Endothelial cell of umbilical vein (primary cell): Measurements from ENCODE around the gene DOCK1. TPM values are rescaled to one million over a fixed set of nuclear protein-coding genes. Genes with fewer than 3 reads are reported as not detected.

Experiments used
- BruUV-seq: library from RNA; stranded (reverse); fragments of 400-500 nt; replicated peaks from 2 replicates; lab custom pipeline; 2021; lab: Mats Ljungman, UMichigan
- CTCF ChIA-PET: fragments of 300-600, 350-600 bp; sonication (Branson Sonifier 250); formaldehyde crosslinking; loops from one replicate; lab custom pipeline; 2021; ENCODE audit warnings: antibody characterized with exemption, inconsistent platforms; lab: Charles Lee
- POLR2A ChIA-PET: fragments of 300-600, 350-600 bp; sonication (Branson Sonifier 250); formaldehyde crosslinking; loops from one replicate; lab custom pipeline; 2021; ENCODE audit warnings: antibody characterized with exemption, inconsistent platforms; lab: Charles Lee
- DNase-seq: peaks from one replicate; pipeline ENCODE4 v3.0.0-alpha.2; 2011; ENCODE audit warnings: low read depth, low spot score
- FAIRE-seq: peaks from 2 replicates; lab custom pipeline; 2011; peaks lifted over from hg19 to GRCh38; lab: Jason Lieb, UNC
- H2AFZ ChIP-seq: 2 replicates; pipeline ENCODE4 v1.6.0; 2012; ENCODE audit warnings: low read depth, low read length, control low read depth, inconsistent platforms
- H3K27ac ChIP-seq: 2 replicates; pipeline ENCODE4 v1.5.1; 2011; ENCODE audit warnings: low read depth, mild to moderate bottlenecking, control low read depth, low read length, moderate library complexity; ENCODE audit not compliant: insufficient read depth
- H3K27me3 ChIP-seq, 2 experiments: 2 replicates each; pipeline versions ENCODE4 v1.6.0 to v1.6.1; 2011; ENCODE audit warnings: low read length in 2 of 2, mixed read lengths in 1 of 2; ENCODE audit not compliant: control insufficient read depth in 2 of 2, insufficient read depth in 2 of 2
- H3K36me3 ChIP-seq, 2 experiments: 2 replicates in 1 of 2; 3 replicates in 1 of 2; pipeline ENCODE4 v1.5.1; 2011; ENCODE audit warnings: low read length in 2 of 2, mild to moderate bottlenecking in 1 of 2, moderate library complexity in 1 of 2; ENCODE audit not compliant: control insufficient read depth in 2 of 2, insufficient read depth in 2 of 2; ENCODE audit errors: extremely low read depth in 1 of 2
- H3K4me1 ChIP-seq: 3 replicates; pipeline ENCODE4 v1.5.1; 2011; ENCODE audit warnings: mild to moderate bottlenecking, low read length; ENCODE audit not compliant: control insufficient read depth, insufficient read depth; ENCODE audit errors: extremely low read depth
- H3K4me2 ChIP-seq: 2 replicates; pipeline ENCODE4 v1.6.1; 2011; ENCODE audit warnings: low read length, control low read depth, mixed read lengths; ENCODE audit not compliant: insufficient read depth
- H3K4me3 ChIP-seq, 3 experiments: fragments of 200-600 bp in 1 of 3; sonication (generic), shearing (Covaris generic) in 1 of 3; replicated peaks in 1 of 3; 2 replicates each; pipeline ENCODE4 v1.5.1; 2011 to 2016; ENCODE audit warnings: control low read depth in 3 of 3, low read length in 3 of 3, mild to moderate bottlenecking in 2 of 3, inconsistent platforms in 1 of 3, low read depth in 1 of 3, moderate library complexity in 1 of 3; ENCODE audit not compliant: insufficient read depth in 1 of 3
- H3K79me2 ChIP-seq: 2 replicates; pipeline ENCODE4 v1.6.0; 2012; ENCODE audit warnings: low read length, inconsistent platforms; ENCODE audit not compliant: control insufficient read depth, insufficient read depth
- H3K9ac ChIP-seq: replicated peaks from 2 replicates; pipeline ENCODE3; 2011; ENCODE audit warnings: low read length, control low read depth; ENCODE audit not compliant: insufficient read depth; ENCODE audit errors: extremely low read depth
- H3K9me1 ChIP-seq: replicated peaks from 3 replicates; pipeline ENCODE4 v1.6.0; 2011; ENCODE audit warnings: mild to moderate bottlenecking, low read length; ENCODE audit not compliant: control insufficient read depth, insufficient read depth; ENCODE audit errors: extremely low read depth
- H3K9me3 ChIP-seq: replicated peaks from 2 replicates; pipeline ENCODE4 v1.5.1; 2012; ENCODE audit warnings: low read length, inconsistent platforms; ENCODE audit not compliant: control insufficient read depth, insufficient read depth
- H4K20me1 ChIP-seq: replicated peaks from 2 replicates; pipeline ENCODE3; 2011; ENCODE audit warnings: mild to moderate bottlenecking, low read length; ENCODE audit not compliant: control insufficient read depth, insufficient read depth; ENCODE audit errors: extremely low read depth
- EZH2 ChIP-seq: IDR thresholded peaks from 2 replicates; pipeline ENCODE4 v1.6.1; 2012; ENCODE audit warnings: borderline replicate concordance, low read depth, mild to moderate bottlenecking, moderate library complexity, low read length, inconsistent platforms; ENCODE audit not compliant: severe bottlenecking
- FOS ChIP-seq: IDR thresholded peaks from 2 replicates; pipeline ENCODE4 v1.6.1; 2011; ENCODE audit warnings: mild to moderate bottlenecking, low read length, moderate library complexity, borderline replicate concordance; ENCODE audit not compliant: insufficient read depth
- GATA2 ChIP-seq: IDR thresholded peaks from 2 replicates; pipeline ENCODE4 v1.7.0; 2011; ENCODE audit warnings: low read depth, mild to moderate bottlenecking, moderate library complexity, mixed read lengths, low read length; ENCODE audit not compliant: insufficient read length, insufficient read depth
- JUN ChIP-seq: IDR thresholded peaks from 2 replicates; pipeline ENCODE4 v1.6.1; 2011; ENCODE audit warnings: borderline replicate concordance, low read depth; ENCODE audit not compliant: insufficient read length, insufficient read depth
- MYC ChIP-seq: IDR thresholded peaks from one replicate; pipeline ENCODE4 v1.6.1; 2011; ENCODE audit warnings: mild to moderate bottlenecking, low read depth, low read length
- POLR2A ChIP-seq: IDR thresholded peaks from 2 replicates; pipeline ENCODE4 v1.6.1; 2012; ENCODE audit warnings: low read depth, mild to moderate bottlenecking, control low read depth, low read length
- POLR2AphosphoS5 ChIP-seq: IDR thresholded peaks from 2 replicates; pipeline ENCODE4 v1.6.1; 2012; ENCODE audit warnings: low read depth, mild to moderate bottlenecking, control low read depth, low read length, moderate library complexity; ENCODE audit not compliant: insufficient read depth
- dilution Hi-C: fragments of 300-500 bp; cut with MboI; formaldehyde crosslinking; loops from one replicate; pipeline ENCODE4 v1.15.0; 2019; ENCODE audit warnings: low sequenced_read_pairs; ENCODE audit not compliant: extremely low pct_ligation_motif_present
- intact Hi-C: fragments of 100-400 bp; cut with micrococcal nuclease; formaldehyde crosslinking; loops from one replicate; pipeline ENCODE4 v1.10.0; 2022
- polyA plus RNA-seq, 4 experiments: library from polyadenylated mRNA; depleted of rRNA in 3 of 4; stranded (reverse) in 3 of 4; unstranded in 1 of 4; fragments of >200 nt; gene quantifications; 2 replicates each; pipeline versions ENCODE4 v1.2.1 to v1.2.3, GENCODE V29; 2011 to 2012; ENCODE audit warnings: missing spikeins in 1 of 4
- total RNA-seq: library from RNA; stranded (reverse); gene quantifications from 2 replicates; pipeline ENCODE4 v1.2.3, GENCODE V29; 2021
- TF ChIP-seq, protein P1 (sequence below): IDR thresholded peaks from 2 replicates; pipeline ENCODE4 v1.6.1; 2011; ENCODE audit not compliant: insufficient read depth, insufficient read length
- TF ChIP-seq, protein P2 (sequence below), 2 donors: IDR thresholded peaks; 1 replicate in 1 of 2; 2 replicates in 1 of 2; pipeline ENCODE4 v1.5.1; 2011; ENCODE audit warnings: low read length in 2 of 2, mild to moderate bottlenecking in 2 of 2, moderate library complexity in 2 of 2, control low read depth in 1 of 2, inconsistent platforms in 1 of 2, low read depth in 1 of 2; ENCODE audit not compliant: insufficient read depth in 1 of 2; ENCODE audit errors: extremely low read depth in 1 of 2

DOCK1 gene
- total and polyA plus RNA-seq, 2 donors (not counting 3 experiments of a cell fraction or from before 2014, with no cell fraction given) = 22.5 to 83.1 TPM

DNA sequence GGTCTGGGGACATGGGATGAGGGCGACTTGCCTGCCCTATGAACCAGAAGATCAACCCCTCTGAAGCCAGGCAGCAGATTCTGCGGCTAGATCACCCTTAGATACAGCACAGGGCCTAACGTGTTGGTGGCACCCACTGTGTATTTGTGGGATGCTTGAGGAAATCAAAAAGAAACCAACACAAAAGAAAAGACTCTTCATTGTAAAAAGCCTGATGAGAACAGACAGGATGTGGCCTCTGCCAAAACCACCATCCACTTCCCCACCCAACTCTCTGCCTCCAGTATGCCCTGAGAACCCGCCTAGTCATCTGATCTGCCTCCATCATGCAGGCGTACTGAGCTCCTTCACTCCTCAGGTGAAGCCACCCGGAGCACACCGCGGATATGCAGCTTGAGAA lies 388.4 kb downstream of the DOCK1 start:
- dilution Hi-C loops = no loop called here
- DNase-seq (no peak), FAIRE-seq (no peak)

DNA sequence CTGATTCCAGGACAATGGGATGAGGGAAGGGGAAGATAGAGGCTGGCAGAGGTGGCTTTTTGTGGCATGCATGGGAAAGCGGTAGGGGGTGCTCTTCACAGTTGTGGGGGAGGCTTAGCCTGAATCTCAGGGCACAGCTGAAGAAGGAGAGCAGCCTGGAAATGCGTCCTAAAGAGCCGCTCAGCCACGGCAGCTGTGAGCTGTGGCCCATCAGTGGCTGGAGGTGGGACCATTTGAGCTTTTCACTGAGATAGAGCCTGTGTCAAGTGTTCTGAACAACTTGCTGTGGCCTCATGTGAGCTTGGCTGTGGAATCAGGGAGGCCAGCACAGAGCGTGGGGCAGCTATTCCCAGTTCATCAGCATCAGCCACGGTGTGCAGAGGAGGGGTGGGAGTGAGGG lies 391.5 kb downstream of the DOCK1 start:
- FAIRE-seq = no peak
- ChIA-PET CTCF (interaction anchor here (1.0 to 1.5 kb wide), 2 partner anchors 20 to 101 kb away, joined by 3 read pairs; no protein-coding TSS in a partner anchor), POLR2A (no interaction called here)
- no peak overlapping the region for H3K4me2 ChIP-seq
- TF ChIP-seq JUN (no peak), POLR2A (no peak), GATA2 (no peak), EZH2 (no peak), FOS (no peak), POLR2AphosphoS5 (no peak), MYC (no peak)
- TF ChIP-seq, protein P1, sequence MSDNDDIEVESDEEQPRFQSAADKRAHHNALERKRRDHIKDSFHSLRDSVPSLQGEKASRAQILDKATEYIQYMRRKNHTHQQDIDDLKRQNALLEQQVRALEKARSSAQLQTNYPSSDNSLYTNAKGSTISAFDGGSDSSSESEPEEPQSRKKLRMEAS = no peak
- TF ChIP-seq, protein P2, sequence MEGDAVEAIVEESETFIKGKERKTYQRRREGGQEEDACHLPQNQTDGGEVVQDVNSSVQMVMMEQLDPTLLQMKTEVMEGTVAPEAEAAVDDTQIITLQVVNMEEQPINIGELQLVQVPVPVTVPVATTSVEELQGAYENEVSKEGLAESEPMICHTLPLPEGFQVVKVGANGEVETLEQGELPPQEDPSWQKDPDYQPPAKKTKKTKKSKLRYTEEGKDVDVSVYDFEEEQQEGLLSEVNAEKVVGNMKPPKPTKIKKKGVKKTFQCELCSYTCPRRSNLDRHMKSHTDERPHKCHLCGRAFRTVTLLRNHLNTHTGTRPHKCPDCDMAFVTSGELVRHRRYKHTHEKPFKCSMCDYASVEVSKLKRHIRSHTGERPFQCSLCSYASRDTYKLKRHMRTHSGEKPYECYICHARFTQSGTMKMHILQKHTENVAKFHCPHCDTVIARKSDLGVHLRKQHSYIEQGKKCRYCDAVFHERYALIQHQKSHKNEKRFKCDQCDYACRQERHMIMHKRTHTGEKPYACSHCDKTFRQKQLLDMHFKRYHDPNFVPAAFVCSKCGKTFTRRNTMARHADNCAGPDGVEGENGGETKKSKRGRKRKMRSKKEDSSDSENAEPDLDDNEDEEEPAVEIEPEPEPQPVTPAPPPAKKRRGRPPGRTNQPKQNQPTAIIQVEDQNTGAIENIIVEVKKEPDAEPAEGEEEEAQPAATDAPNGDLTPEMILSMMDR (IDR thresholded peaks at IDR 0.05; ENCODE audit: extremely low read depth in 1 of 2, insufficient read depth in 1 of 2, low read depth in 1 of 2, low read length in 2 of 2) = no peak
- dilution Hi-C loops = no loop called here
- H3K27me3 ChIP-seq = no peaks in the 10 kb centered on the region
- H3K4me1 ChIP-seq = no peaks in the 10 kb centered on the region
- intact Hi-C loops = no loop called here
- H3K36me3 ChIP-seq = no peaks in the 10 kb centered on the region
- no TSS peak for BruUV-seq
- no peak overlapping the region for H3K9ac ChIP-seq
- no peaks in the 10 kb centered on the region for H3K79me2 ChIP-seq
- no peak overlapping the region for H3K4me3 ChIP-seq
- H3K27ac ChIP-seq = no peak overlapping the region
- DNase-seq = no peak
- no peaks in the 10 kb centered on the region for H3K9me3 ChIP-seq
- no peak overlapping the region for H2AFZ ChIP-seq
- no peaks in the 10 kb centered on the region for H4K20me1 ChIP-seq
- no peaks in the 10 kb centered on the region for H3K9me1 ChIP-seq

More for the DNA sequence above, 388.4 kb downstream of the DOCK1 start:
- no peak overlapping the region for H2AFZ ChIP-seq
- H3K9ac ChIP-seq = no peak overlapping the region
- H3K36me3 ChIP-seq = no peaks in the 10 kb centered on the region
- POLR2A ChIA-PET = no interaction called here
- CTCF ChIA-PET = no interaction called here
- H3K4me1 ChIP-seq = no peaks in the 10 kb centered on the region
- no peaks in the 10 kb centered on the region for H3K9me1 ChIP-seq
- no TSS peak for BruUV-seq
- no peaks in the 10 kb centered on the region for H3K27me3 ChIP-seq
- H3K9me3 ChIP-seq = no peaks in the 10 kb centered on the region
- no peaks in the 10 kb centered on the region for H4K20me1 ChIP-seq
- H3K27ac ChIP-seq = no peak overlapping the region
- intact Hi-C loops = no loop called here
- no peak for TF ChIP-seq JUN
- TF ChIP-seq POLR2A = no peak
- TF ChIP-seq, protein P1 = no peak
- H3K4me2 ChIP-seq = no peak overlapping the region
- H3K4me3 ChIP-seq = no peak overlapping the region
- H3K79me2 ChIP-seq = no peaks in the 10 kb centered on the region
